Body of pancreas (tissue), 4 donors: ENCODE results near the gene ATP4B.

ENCODE experiments used
- CTCF ChIP-seq, 7 experiments: fragments of 450-650 bp in 4 of 7; fragments of 200-600 bp in 3 of 7; sonication (generic) in 3 of 7; IDR thresholded peaks; one replicate each; pipeline ENCODE4 v1.5.1; 2016 to 2019; ENCODE audit warnings: antibody characterized with exemption in 7 of 7
- POLR2A ChIP-seq, 3 donors: fragments of 450-650 bp; IDR thresholded peaks; one replicate each; pipeline ENCODE4 v1.6.1; 2016; ENCODE audit warnings: antibody characterized with exemption in 3 of 3, mild to moderate bottlenecking in 2 of 3

GRCh38 chr13:113616991-113617749, 40.8 kb downstream of the ATP4B start:
- TF ChIP-seq CTCF (IDR thresholded peaks at IDR 0.05) = no peak
- TF ChIP-seq POLR2A (IDR thresholded peaks at IDR 0.05) = no peak
